Sigmoid colon (tissue), 7 donors: ENCODE measurements around the gene KIF13A. TPM values are rescaled to one million over a fixed set of nuclear protein-coding genes. Genes with fewer than 3 reads are reported as not detected.
"Not testable (repeated sequence)": the region's sequence is repeated elsewhere in the genome, so short reads cannot be mapped to it uniquely, and the experiment has no call there.

Experiments used
- DNase-seq: peaks from one replicate; pipeline ENCODE4 v3.0.0-alpha.2; 2019
- H3K27ac ChIP-seq, 4 donors: fragments of 200-600 bp; sonication (generic); one replicate each; pipeline ENCODE4 v1.5.1; 2016 to 2019; ENCODE audit warnings: mild to moderate bottlenecking in 1 of 4
- H3K27me3 ChIP-seq, 3 donors: fragments of 200-600 bp; sonication (generic); one replicate each; pipeline ENCODE4 v1.5.1; 2019; ENCODE audit warnings: mild to moderate bottlenecking in 1 of 3
- H3K36me3 ChIP-seq, 4 donors: fragments of 200-600 bp; sonication (generic); one replicate each; pipeline ENCODE4 v1.5.1; 2016 to 2019
- H3K4me1 ChIP-seq, 4 donors: fragments of 200-600 bp; sonication (generic); one replicate each; pipeline ENCODE4 v1.5.1; 2017 to 2019
- H3K4me3 ChIP-seq, 4 donors: fragments of 200-600 bp; sonication (generic); one replicate each; pipeline ENCODE4 v1.5.1; 2017 to 2019; ENCODE audit warnings: mild to moderate bottlenecking in 2 of 4, moderate library complexity in 1 of 4
- H3K9me3 ChIP-seq, 4 donors: fragments of 200-600 bp in 3 of 4; sonication (generic) in 3 of 4; one replicate each; pipeline versions ENCODE4 v1.5.1 to v1.6.1; 2013 to 2019
- EP300 ChIP-seq, 4 donors: sonication (generic); formaldehyde crosslinking; IDR thresholded peaks; one replicate each; pipeline ENCODE4 v1.6.1; 2017; ENCODE audit warnings: antibody characterized with exemption in 4 of 4
- POLR2A ChIP-seq, 2 donors: fragments of 450-650 bp; IDR thresholded peaks; one replicate each; pipeline ENCODE4 v1.6.1; 2016; ENCODE audit warnings: antibody characterized with exemption in 2 of 2, mild to moderate bottlenecking in 2 of 2, moderate library complexity in 2 of 2
- POLR2AphosphoS5 ChIP-seq, 4 donors: sonication (generic); formaldehyde crosslinking; IDR thresholded peaks; one replicate each; pipeline ENCODE4 v1.6.1; 2017; ENCODE audit warnings: antibody characterized with exemption in 4 of 4
- WGBS, 2 donors: extraction: QIAGEN DNeasy Blood & Tissue Kit; methylation state at CpG; one replicate each; pipeline ENCODE4 v1.1.7; 2013; 5-methylcytosine and 5-hydroxymethylcytosine counted together
- intact Hi-C: fragments of 100-400 bp; cut with DNase I; formaldehyde crosslinking; loops from one replicate; pipeline ENCODE4 v1.15.1; 2023
- polyA plus RNA-seq, 3 donors: library from polyadenylated mRNA; stranded (reverse); fragments of 200-250 nt; gene quantifications; one replicate each; pipeline ENCODE4 v1.2.3, GENCODE V29; 2013
- total RNA-seq, 4 donors: library from RNA; depleted of rRNA; stranded (reverse); fragments of >200 nt; gene quantifications; one replicate each; pipeline ENCODE4 v1.1.0, GENCODE V29; 2016
- TF ChIP-seq, protein P1 (sequence below), 4 experiments: fragments of 450-650 bp in 3 of 4; fragments of 200-600 bp in 1 of 4; IDR thresholded peaks; one replicate each; pipeline ENCODE4 v1.5.1; 2016 to 2019; ENCODE audit warnings: antibody characterized with exemption in 4 of 4, mild to moderate bottlenecking in 3 of 4, moderate library complexity in 2 of 4
- donor health status: healthy with polysubstance abuse.
- donor health status: Bipolar disorder and iron deficiency.
- donor health status: healthy.

Gene KIF13A
- total and polyA plus RNA-seq, 7 donors = 18.5 to 73.8 (median 55.3) TPM

DNA sequence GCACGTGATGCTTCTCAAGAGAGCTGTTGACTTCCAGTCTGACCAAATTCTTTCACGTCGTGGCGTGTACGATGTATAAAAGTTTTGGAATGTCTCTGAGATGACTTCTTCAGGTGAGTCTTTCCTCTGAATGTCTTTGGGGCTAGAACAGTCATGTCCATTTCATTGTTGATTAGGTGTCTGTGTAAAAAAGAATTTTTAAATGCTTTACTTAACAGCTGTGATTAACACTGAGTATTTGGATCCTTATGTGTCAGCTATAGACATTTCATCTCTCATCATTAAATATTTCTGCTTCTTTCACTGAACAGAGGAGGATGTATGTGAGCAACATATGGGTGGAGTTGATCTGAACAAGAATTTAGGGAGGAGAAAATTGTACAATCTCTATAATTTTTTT, 29.3 kb upstream of the KIF13A start:
- TF ChIP-seq EP300 (IDR thresholded peaks at IDR 0.05) = no peak
- TF ChIP-seq, protein P1, sequence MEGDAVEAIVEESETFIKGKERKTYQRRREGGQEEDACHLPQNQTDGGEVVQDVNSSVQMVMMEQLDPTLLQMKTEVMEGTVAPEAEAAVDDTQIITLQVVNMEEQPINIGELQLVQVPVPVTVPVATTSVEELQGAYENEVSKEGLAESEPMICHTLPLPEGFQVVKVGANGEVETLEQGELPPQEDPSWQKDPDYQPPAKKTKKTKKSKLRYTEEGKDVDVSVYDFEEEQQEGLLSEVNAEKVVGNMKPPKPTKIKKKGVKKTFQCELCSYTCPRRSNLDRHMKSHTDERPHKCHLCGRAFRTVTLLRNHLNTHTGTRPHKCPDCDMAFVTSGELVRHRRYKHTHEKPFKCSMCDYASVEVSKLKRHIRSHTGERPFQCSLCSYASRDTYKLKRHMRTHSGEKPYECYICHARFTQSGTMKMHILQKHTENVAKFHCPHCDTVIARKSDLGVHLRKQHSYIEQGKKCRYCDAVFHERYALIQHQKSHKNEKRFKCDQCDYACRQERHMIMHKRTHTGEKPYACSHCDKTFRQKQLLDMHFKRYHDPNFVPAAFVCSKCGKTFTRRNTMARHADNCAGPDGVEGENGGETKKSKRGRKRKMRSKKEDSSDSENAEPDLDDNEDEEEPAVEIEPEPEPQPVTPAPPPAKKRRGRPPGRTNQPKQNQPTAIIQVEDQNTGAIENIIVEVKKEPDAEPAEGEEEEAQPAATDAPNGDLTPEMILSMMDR (IDR thresholded peaks at IDR 0.05) = no peak
- no peak for TF ChIP-seq POLR2AphosphoS5 (IDR thresholded peaks at IDR 0.05)
- no peak for TF ChIP-seq POLR2A (IDR thresholded peaks at IDR 0.05)
- intact Hi-C loops = no loop called here
- no peaks in the 10 kb centered on the region for H3K27me3 ChIP-seq
- no peak overlapping the region for H3K27ac ChIP-seq
- no peaks in the 10 kb centered on the region for H3K9me3 ChIP-seq
- 83 to 88% methylated on average over 5 of the region's 5 CpGs for whole genome bisulfite sequencing, 2 donors
- no peaks in the 10 kb centered on the region for H3K36me3 ChIP-seq
- H3K4me3 ChIP-seq = no peak overlapping the region
- H3K4me1 ChIP-seq = peaks cover 0 to 7% (median 0%) of the 10 kb centered on the region in 4 donors
- no peak for DNase-seq

DNA sequence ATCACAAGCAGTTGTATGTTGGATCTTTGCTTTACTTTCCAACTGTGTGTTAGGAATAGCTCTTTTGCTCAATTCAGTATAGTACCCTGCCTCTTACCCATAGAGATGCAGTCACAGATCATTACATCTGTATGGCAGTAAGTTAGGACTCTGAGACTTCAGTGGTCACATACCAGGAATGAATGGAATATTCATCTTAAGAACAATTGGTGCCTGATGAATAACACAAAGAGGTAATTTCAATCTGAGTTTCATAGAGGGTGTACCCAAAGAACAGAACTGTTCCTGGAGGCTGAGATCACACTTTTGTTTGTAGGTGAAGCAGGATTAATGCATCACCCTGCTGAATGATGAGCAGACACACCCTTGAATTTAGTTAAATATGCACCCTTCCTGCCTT, 28.7 kb upstream of the KIF13A start:
- Histone ChIP-seq H3K4me1 (peaks cover 0 to 3% (median 0%) of the 10 kb centered on the region in 4 donors), H3K27ac (no peak overlapping the region)
- intact Hi-C loops = no loop called here

DNA sequence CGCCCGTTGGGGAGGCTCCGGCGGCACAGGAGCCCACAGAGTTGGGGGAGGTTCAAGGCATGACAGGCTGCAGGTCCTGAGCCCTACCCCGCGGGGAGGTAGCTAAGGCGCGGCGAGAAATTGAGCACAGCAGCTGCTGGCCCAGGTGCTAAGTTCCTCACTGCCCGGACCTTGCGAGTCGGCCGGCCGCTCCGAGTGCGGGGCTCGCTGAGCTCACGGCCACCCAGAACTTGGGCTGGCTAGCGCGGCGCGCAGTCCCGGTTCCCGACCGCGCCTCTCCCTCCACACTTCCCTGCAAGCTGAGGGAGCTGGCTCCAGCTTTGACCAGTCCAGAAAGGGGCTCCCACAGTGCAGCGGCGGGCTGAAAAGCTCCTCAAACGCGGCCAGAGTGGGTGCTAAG, 23.9 kb upstream of the KIF13A start:
- intact Hi-C loops = no loop called here
- Histone ChIP-seq H3K36me3 (no peaks in the 10 kb centered on the region), H3K4me3 (no peak overlapping the region), H3K27ac (no peak overlapping the region), H3K27me3 (no peaks in the 10 kb centered on the region), H3K4me1 (no peaks in the 10 kb centered on the region), H3K9me3 (no peaks in the 10 kb centered on the region)
- WGBS, 2 donors = 96 to 98% methylated on average over 30 of the region's 30 CpGs
- TF ChIP-seq EP300 (IDR thresholded peaks at IDR 0.05) (no peak), POLR2AphosphoS5 (IDR thresholded peaks at IDR 0.05) (no peak), POLR2A (IDR thresholded peaks at IDR 0.05) (no peak)
- TF ChIP-seq, protein P1 (IDR thresholded peaks at IDR 0.05) = no peak
- DNase-seq = no peak

More for the DNA sequence above, 28.7 kb upstream of the KIF13A start:
- no peak overlapping the region for H3K4me3 ChIP-seq
- no peak for DNase-seq
- H3K36me3 ChIP-seq = no peaks in the 10 kb centered on the region
- H3K9me3 ChIP-seq = no peaks in the 10 kb centered on the region
- H3K27me3 ChIP-seq = no peaks in the 10 kb centered on the region
- TF ChIP-seq EP300 (IDR thresholded peaks at IDR 0.05) (no peak), POLR2A (IDR thresholded peaks at IDR 0.05) (no peak), POLR2AphosphoS5 (IDR thresholded peaks at IDR 0.05) (no peak)
- TF ChIP-seq, protein P1 (IDR thresholded peaks at IDR 0.05) = no peak

DNA sequence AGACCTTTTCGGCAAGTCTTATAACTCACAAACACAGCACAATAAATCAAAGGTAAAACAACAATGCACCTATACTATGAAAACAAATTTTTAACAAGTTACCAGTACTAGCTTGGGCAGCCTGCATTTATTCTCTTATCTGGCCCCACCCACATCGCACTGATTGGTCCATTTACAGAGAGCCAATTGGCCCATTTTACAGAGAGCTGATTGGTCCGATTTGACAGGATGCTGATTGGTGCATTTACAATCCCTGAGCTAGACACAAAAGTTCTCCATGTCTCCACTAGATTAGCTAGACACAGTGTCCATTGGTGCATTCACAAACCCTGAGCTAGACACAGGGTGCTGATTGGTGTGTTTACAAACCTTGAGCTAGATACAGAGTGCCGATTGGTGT, 23.1 kb upstream of the KIF13A start:
- H3K4me1 ChIP-seq, H3K4me3 ChIP-seq, H3K27me3 ChIP-seq, DNase-seq, intact Hi-C loops, H3K27ac ChIP-seq, H3K9me3 ChIP-seq, H3K36me3 ChIP-seq: not testable (repeated sequence)
- 94 to 99% methylated on average over 4 of the region's 4 CpGs for WGBS, 2 donors

DNA sequence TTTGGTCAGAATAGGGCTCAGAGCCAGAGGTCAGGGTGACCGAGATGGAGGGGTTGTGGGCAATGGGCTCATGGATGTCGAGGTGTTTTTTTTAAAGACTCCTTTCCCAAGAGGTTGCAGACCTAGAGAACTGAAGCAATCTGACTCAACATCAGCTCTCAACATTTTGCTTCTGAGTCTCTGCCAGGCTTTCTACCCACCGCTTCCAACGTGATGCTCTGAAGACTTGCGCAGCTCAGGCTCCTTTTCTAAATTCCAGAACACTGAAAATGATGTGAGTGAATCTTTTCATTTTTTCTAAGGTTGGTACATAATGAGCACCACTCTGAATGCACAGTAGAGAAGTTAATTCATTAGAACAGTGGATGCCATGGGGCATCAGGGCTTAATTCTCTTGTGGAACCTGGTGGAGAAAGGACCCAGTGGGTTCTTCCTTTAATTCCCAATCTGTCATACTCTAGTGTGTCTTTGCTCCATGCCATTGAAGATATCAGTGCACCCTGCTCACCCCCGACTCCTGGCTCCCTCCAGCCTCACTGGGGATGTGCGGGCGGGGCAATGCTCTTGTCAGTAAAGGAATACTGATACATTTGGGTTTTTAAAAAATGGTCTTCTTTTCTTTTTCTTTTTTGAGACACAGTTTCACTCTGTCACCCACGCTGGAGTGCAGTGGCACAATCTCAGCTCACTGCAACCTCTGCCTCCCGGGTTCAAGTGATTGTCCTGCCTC, 17.0 kb upstream of the KIF13A start:
- no peak overlapping the region for H3K27ac ChIP-seq
- H3K4me3 ChIP-seq = no peak overlapping the region
- H3K9me3 ChIP-seq = no peaks in the 10 kb centered on the region
- intact Hi-C loops = no loop called here
- TF ChIP-seq POLR2A (IDR thresholded peaks at IDR 0.05) (no peak), POLR2AphosphoS5 (IDR thresholded peaks at IDR 0.05) (no peak), EP300 (IDR thresholded peaks at IDR 0.05) (no peak)
- TF ChIP-seq, protein P1 (IDR thresholded peaks at IDR 0.05) = no peak
- H3K36me3 ChIP-seq = no peaks in the 10 kb centered on the region
- no peak for DNase-seq
- no peaks in the 10 kb centered on the region for H3K4me1 ChIP-seq
- 94 to 95% methylated on average over 10 of the region's 10 CpGs for WGBS, 2 donors
- H3K27me3 ChIP-seq = no peaks in the 10 kb centered on the region
